C4-2B (cell line): Measurements from ENCODE around the gene CRK.

Experiments
- ZFX ChIP-seq: fragments of 450-650 bp; IDR thresholded peaks from 2 replicates; pipeline ENCODE4 v1.6.1; 2017
- TF ChIP-seq, protein P1 (sequence below): fragments of 450-650 bp; conservative IDR thresholded peaks from 2 replicates; pipeline ENCODE4 v1.5.1; 2017; ENCODE audit warnings: mild to moderate bottlenecking

DNA sequence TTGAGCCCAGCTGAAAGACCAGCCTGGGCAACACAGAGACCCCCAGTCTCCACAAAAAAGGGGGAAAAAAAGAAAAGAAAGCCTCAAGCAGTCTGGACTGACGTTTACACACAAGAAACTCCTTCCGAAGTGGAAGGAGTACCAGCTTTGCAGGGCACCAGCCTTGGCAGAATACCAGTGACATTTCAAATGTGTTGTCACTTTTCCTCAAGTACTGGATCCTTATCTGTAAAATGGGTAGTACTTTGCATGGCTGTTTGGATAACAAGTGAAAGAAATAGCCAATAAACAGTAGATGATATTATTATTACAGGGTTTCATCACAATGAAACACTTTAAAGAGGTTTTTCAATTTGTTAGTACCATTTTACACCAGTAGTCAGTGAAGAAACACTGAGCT, 70.2 kb downstream of the CRK start:
- TF ChIP-seq, protein P1, sequence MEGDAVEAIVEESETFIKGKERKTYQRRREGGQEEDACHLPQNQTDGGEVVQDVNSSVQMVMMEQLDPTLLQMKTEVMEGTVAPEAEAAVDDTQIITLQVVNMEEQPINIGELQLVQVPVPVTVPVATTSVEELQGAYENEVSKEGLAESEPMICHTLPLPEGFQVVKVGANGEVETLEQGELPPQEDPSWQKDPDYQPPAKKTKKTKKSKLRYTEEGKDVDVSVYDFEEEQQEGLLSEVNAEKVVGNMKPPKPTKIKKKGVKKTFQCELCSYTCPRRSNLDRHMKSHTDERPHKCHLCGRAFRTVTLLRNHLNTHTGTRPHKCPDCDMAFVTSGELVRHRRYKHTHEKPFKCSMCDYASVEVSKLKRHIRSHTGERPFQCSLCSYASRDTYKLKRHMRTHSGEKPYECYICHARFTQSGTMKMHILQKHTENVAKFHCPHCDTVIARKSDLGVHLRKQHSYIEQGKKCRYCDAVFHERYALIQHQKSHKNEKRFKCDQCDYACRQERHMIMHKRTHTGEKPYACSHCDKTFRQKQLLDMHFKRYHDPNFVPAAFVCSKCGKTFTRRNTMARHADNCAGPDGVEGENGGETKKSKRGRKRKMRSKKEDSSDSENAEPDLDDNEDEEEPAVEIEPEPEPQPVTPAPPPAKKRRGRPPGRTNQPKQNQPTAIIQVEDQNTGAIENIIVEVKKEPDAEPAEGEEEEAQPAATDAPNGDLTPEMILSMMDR = no peak
- TF ChIP-seq ZFX = no peak
